ENCODE results near the gene FHOD1. TPM values are rescaled to one million over a fixed set of nuclear protein-coding genes. Genes with fewer than 3 reads are reported as not detected.
A peak's percentile ranks its signal among the peaks of the same experiment; 100 is the strongest.

FHOD1 gene
- total and polyA plus RNA-seq, 9 of the 15 experiments (the other 6 are each of a cell fraction or from before 2014, with no cell fraction given): 18.7 to 126 (median 32.3) TPM

GRCh38 chr16:67210069-67210937 lies 37.0 kb downstream of the FHOD1 start:
- ChIA-PET POLR2A (interaction anchor here (0.5 to 2.8 kb wide), 3 partner anchors 13 to 240 kb away, joined by 3 to 9 read pairs (median 8); no protein-coding TSS in a partner anchor), CTCF (ENCODE audit: low intra/inter-chr PET ratio) (no interaction called here)
- Histone ChIP-seq H3K36me3 (ENCODE audit: control insufficient read depth, insufficient read depth, low read length) (0 out of 3 replicates have a peak, but pooled peaks cover 2% of the 10 kb centered on the region), H3K79me2 (ENCODE audit: control insufficient read depth, insufficient read depth, low read length) (no peaks in the 10 kb centered on the region), H3K9me3 (replicated peaks; ENCODE audit: control insufficient read depth, insufficient read depth, low read depth, low read length) (no peaks in the 10 kb centered on the region), H3K27me3 (ENCODE audit: control insufficient read depth in 2 of 2, insufficient read depth in 2 of 2, low read length in 2 of 2) (no peaks in the 10 kb centered on the region), H3K4me3 (no peak overlapping the region), H3K9ac (ENCODE audit: insufficient read depth in 1 of 2, low read depth in 2 of 2, low read length in 2 of 2) (peak overlapping the region in 1 of 2 experiments; percentile 79; a peak in 2 of 4 replicates), H3K4me2 (ENCODE audit: insufficient read depth, low read length) (no peak overlapping the region), H3K9me1 (ENCODE audit: control insufficient read depth, insufficient read depth, low read length) (peaks cover 3% of the 10 kb centered on the region), H3K27ac (ENCODE audit: extremely low read depth, low read depth, low read length) (no peak overlapping the region), H4K20me1 (replicated peaks; ENCODE audit: control insufficient read depth, insufficient read depth, low read length) (no peaks in the 10 kb centered on the region; the same call in 1 of the 2 replicates), H2AFZ (ENCODE audit: low read depth, low read length) (no peak overlapping the region), H3K4me1 (replicated peaks in 1 of 2; ENCODE audit: control insufficient read depth in 2 of 2, insufficient read depth in 2 of 2, low read length in 2 of 2) (peaks cover 10 to 43% of the 10 kb centered on the region in 2 experiments; a peak in 4 of 5 replicates)
- intact Hi-C loops (cut with micrococcal nuclease): no loop called here
- FAIRE-seq (no peak), ATAC-seq (no peak), DNase-seq (ENCODE audit: extremely low read depth in 1 of 4, low spot score in 3 of 4) (no peak)
- no TSS peak for BruUV-seq (replicated peaks)
- in situ Hi-C loops (cut with MboI): no loop called here
- TF ChIP-seq SNRNP70 (optimal IDR thresholded peaks at IDR 0.05; ENCODE audit: low read depth, low read length) (peak; percentile 52), POLR2G (IDR thresholded peaks at IDR 0.05; ENCODE audit: low read depth, low read length) (peak; percentile 64; the same call in 1 of the 2 replicates), ZNF668 (CRISPR knock-in tag; IDR thresholded peaks at IDR 0.05) (no peak), NFIC (IDR thresholded peaks at IDR 0.05) (peak; percentile 11; the same call in 1 of the 2 replicates)
- WGBS (ENCODE audit: insufficient coverage, low coverage, missing lambda C conversion rate): 70% methylated on average over 20 of the region's 25 CpGs

Measured in K562 (cell line).